HepG2 (cell line): Measurements from ENCODE around the gene DOK5. TPM values are rescaled to one million over a fixed set of nuclear protein-coding genes. Genes with fewer than 3 reads are reported as not detected.

ENCODE experiments used
- ATAC-seq: fragments of 200-7000 bp; cut with Tn5 transposase; 3 replicates; pipeline ENCODE4 v1.9.1; 2020; ENCODE audit warnings: mild to moderate bottlenecking, moderate library complexity
- BruUV-seq: library from RNA; stranded (reverse); fragments of 400-500 nt; replicated peaks from 2 replicates; lab custom pipeline; 2021; lab: Mats Ljungman, UMichigan
- CTCF ChIA-PET: fragments of 300-600 bp; formaldehyde crosslinking; extraction: SDS; loops from one replicate; lab custom pipeline; 2021; ENCODE audit warnings: low total read pairs, inconsistent platforms, low intra/inter-chr PET ratio; lab: Yijun Ruan, JAX
- POLR2A ChIA-PET: fragments of 350-600 bp; sonication (Branson Sonifier 250); formaldehyde crosslinking; loops from one replicate; lab custom pipeline; 2020; ENCODE audit warnings: antibody characterized with exemption, inconsistent platforms; lab: Yijun Ruan, JAX
- DNase-seq: peaks from one replicate; pipeline ENCODE4 v3.0.0-alpha.2; 2015; ENCODE audit warnings: low spot score
- FAIRE-seq: peaks from 3 replicates; lab custom pipeline; 2011; peaks lifted over from hg19 to GRCh38; lab: Jason Lieb, UNC
- H2AFZ ChIP-seq: one replicate; pipeline ENCODE4 v1.6.1; 2011; ENCODE audit warnings: low read length, inconsistent platforms
- H3K27ac ChIP-seq: fragments of 300-600 bp; 3 replicates; pipeline ENCODE4 v1.8.0; 2011; ENCODE audit warnings: mixed run types, mild to moderate bottlenecking, mixed read lengths, low read length, inconsistent platforms; ENCODE audit not compliant: insufficient read depth; ENCODE audit errors: extremely low read length
- H3K27me3 ChIP-seq, 2 experiments: fragments of 200-600 bp in 1 of 2; 2 replicates in 1 of 2; 3 replicates in 1 of 2; pipeline versions ENCODE4 v1.6.0 to v1.8.0; 2011; ENCODE audit warnings: low read length in 2 of 2, mild to moderate bottlenecking in 2 of 2, moderate library complexity in 2 of 2, inconsistent platforms in 1 of 2; ENCODE audit not compliant: insufficient read depth in 2 of 2, control insufficient read depth in 1 of 2
- H3K36me3 ChIP-seq, 2 experiments: fragments of 200-600 bp in 1 of 2; replicated peaks in 1 of 2; 2 replicates in 1 of 2; 3 replicates in 1 of 2; pipeline versions ENCODE4 v1.5.1 to v1.8.0; 2011; ENCODE audit warnings: low read length in 2 of 2, inconsistent platforms in 1 of 2; ENCODE audit not compliant: insufficient read depth in 2 of 2, control insufficient read depth in 1 of 2
- H3K4me1 ChIP-seq: 2 replicates; pipeline ENCODE4 v1.5.1; 2012; ENCODE audit warnings: low read length, inconsistent platforms; ENCODE audit not compliant: insufficient read depth
- H3K4me2 ChIP-seq: 2 replicates; pipeline ENCODE4 v1.6.0; 2011; ENCODE audit warnings: low read depth, low read length, inconsistent platforms
- H3K4me3 ChIP-seq, 3 experiments: fragments of 200-600 bp in 1 of 3; sonication (generic), shearing (Covaris generic) in 1 of 3; replicated peaks in 1 of 3; 2 replicates each; pipeline ENCODE4 v1.5.1; 2011 to 2016; ENCODE audit warnings: low read length in 3 of 3, inconsistent platforms in 2 of 3, low read depth in 2 of 3, mild to moderate bottlenecking in 2 of 3, control low read depth in 1 of 3, mixed read lengths in 1 of 3; ENCODE audit not compliant: insufficient read depth in 1 of 3
- H3K79me2 ChIP-seq: one replicate; pipeline ENCODE4 v1.6.1; 2011; ENCODE audit warnings: low read length, inconsistent platforms; ENCODE audit not compliant: insufficient read depth
- H3K9ac ChIP-seq: 2 replicates; pipeline ENCODE4 v1.6.0; 2011; ENCODE audit warnings: mild to moderate bottlenecking, low read depth, low read length, inconsistent platforms; ENCODE audit not compliant: insufficient read depth
- H3K9me3 ChIP-seq: 2 replicates; pipeline ENCODE4 v1.5.1; 2012; ENCODE audit warnings: mild to moderate bottlenecking, low read length
- H4K20me1 ChIP-seq: 2 replicates; pipeline ENCODE4 v1.6.0; 2011; ENCODE audit warnings: inconsistent platforms, mild to moderate bottlenecking, low read length, moderate library complexity; ENCODE audit not compliant: insufficient read depth
- GLI4 ChIP-seq: sonication (generic); formaldehyde crosslinking; IDR thresholded peaks from 2 replicates; pipeline ENCODE4 v1.5.1; 2020; ENCODE audit warnings: missing genetic modification reagents, mild to moderate bottlenecking, moderate library complexity, borderline replicate concordance
- PRDM10 ChIP-seq: sonication (generic); formaldehyde crosslinking; IDR thresholded peaks from 2 replicates; pipeline ENCODE4 v1.4.0; 2020; ENCODE audit warnings: low read depth, missing genetic modification reagents
- RARG ChIP-seq: sonication (generic); formaldehyde crosslinking; IDR thresholded peaks from 2 replicates; pipeline ENCODE4 v1.4.0; 2020; ENCODE audit warnings: low read depth, mild to moderate bottlenecking, missing genetic modification reagents
- SETDB1 ChIP-seq: sonication (generic); formaldehyde crosslinking; IDR thresholded peaks from 2 replicates; pipeline ENCODE4 v1.5.1; 2020; ENCODE audit warnings: missing genetic modification reagents, mild to moderate bottlenecking, borderline replicate concordance
- ZNF143 ChIP-seq: sonication (generic); formaldehyde crosslinking; IDR thresholded peaks from 2 replicates; pipeline ENCODE4 v1.4.0; 2020; ENCODE audit warnings: missing genetic modification reagents
- ZNF274 ChIP-seq: sonication (generic); formaldehyde crosslinking; IDR thresholded peaks from 2 replicates; pipeline ENCODE4 v1.5.1; 2020; ENCODE audit warnings: mild to moderate bottlenecking, missing genetic modification reagents
- ZNF333 ChIP-seq: sonication (generic); formaldehyde crosslinking; IDR thresholded peaks from 2 replicates; pipeline ENCODE4 v1.4.0; 2020; ENCODE audit warnings: mild to moderate bottlenecking, missing genetic modification reagents, borderline replicate concordance
- ZNF687 ChIP-seq: sonication (generic); formaldehyde crosslinking; IDR thresholded peaks from 2 replicates; pipeline ENCODE4 v1.5.1; 2020; ENCODE audit warnings: mild to moderate bottlenecking, missing genetic modification reagents, moderate library complexity
- WGBS: methylation state at CpG from one replicate; pipeline ENCODE4 v1.1.6; 2017; ENCODE audit warnings: low lambda C conversion rate; 5-methylcytosine and 5-hydroxymethylcytosine counted together
- in situ Hi-C: cut with HindIII; loops from 2 replicates; pipeline ENCODE4 v1.10.0; 2017; ENCODE audit warnings: low pct_unique_long_range_greater_than_20kb; ENCODE audit not compliant: extremely low pct_ligation_motif_present
- intact Hi-C: fragments of 100-400 bp; cut with micrococcal nuclease; formaldehyde crosslinking; loops from one replicate; pipeline ENCODE4 v1.10.0; 2022; ENCODE audit not compliant: unreplicated experiment
- polyA plus RNA-seq, 8 experiments: library from polyadenylated mRNA; depleted of rRNA in 3 of 8; stranded (reverse) in 7 of 8; unstranded in 1 of 8; fragments of >200 nt; fragmentation: Illumina TruSeq in 4 of 8; extraction: Trizol in 4 of 8; gene quantifications; 2 replicates each; pipeline versions ENCODE4 v1.2.1 to v1.2.3, GENCODE V29; 2011 to 2016; ENCODE audit warnings: low read depth in 4 of 8, missing spikeins in 1 of 8, mixed read lengths in 1 of 8; ENCODE audit not compliant: insufficient read depth in 1 of 8
- total RNA-seq, 5 experiments: library from RNA; depleted of rRNA; stranded (reverse); fragments of >200 nt; fragmentation: Illumina TruSeq; extraction: Trizol; gene quantifications; 2 replicates each; pipeline ENCODE4 v1.2.3, GENCODE V29; 2016; ENCODE audit warnings: low read depth in 1 of 5
- TF ChIP-seq, protein P1 (sequence below), 2 experiments: sonication (generic) in 1 of 2; formaldehyde crosslinking in 1 of 2; IDR thresholded peaks; 2 replicates each; pipeline versions ENCODE4 v1.6.1 to v1.9.0; 2014 to 2022; ENCODE audit warnings: antibody characterized with exemption in 1 of 2, borderline replicate concordance in 1 of 2, inconsistent platforms in 1 of 2, low read depth in 1 of 2, missing genetic modification reagents in 1 of 2

Gene DOK5
- total and polyA plus RNA-seq, 2 of the 13 experiments (the other 11 are each of a cell fraction or from before 2014, with no cell fraction given), result not detected

DNA sequence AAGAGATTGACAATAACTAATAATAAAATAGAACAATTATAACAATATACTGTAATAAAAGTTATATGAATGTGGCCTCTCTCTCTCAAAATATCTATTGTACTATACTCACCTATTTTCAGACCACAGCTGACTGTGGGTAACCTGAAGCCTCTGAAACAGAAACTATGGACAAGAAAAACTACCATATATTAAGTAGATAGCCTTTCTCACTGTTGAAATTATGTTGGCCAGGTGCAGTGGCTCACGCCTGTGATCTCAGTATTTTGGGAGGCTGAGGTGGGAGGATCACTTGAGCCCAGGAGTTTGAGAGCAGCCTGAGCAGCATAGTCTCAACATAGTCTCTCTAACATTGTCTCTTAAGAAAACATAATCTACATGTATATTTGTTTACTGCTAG lies 89.9 kb downstream of the DOK5 start:
- WGBS, result 24% methylated on average over 1 of the region's 1 CpG
- intact Hi-C loops, result no loop called here
- Histone ChIP-seq H3K9me3 (no peaks in the 10 kb centered on the region), H3K27ac (no peak overlapping the region), H3K79me2 (no peaks in the 10 kb centered on the region), H3K4me3 (no peak overlapping the region), H3K36me3 (no peaks in the 10 kb centered on the region), H4K20me1 (no peaks in the 10 kb centered on the region), H3K4me1 (no peaks in the 10 kb centered on the region), H3K27me3 (no peaks in the 10 kb centered on the region), H2AFZ (no peak overlapping the region), H3K9ac (no peak overlapping the region), H3K4me2 (no peak overlapping the region)
- CTCF ChIA-PET, result no interaction called here
- FAIRE-seq (no peak), ATAC-seq (no peak), DNase-seq (no peak)
- POLR2A ChIA-PET, result no interaction called here
- in situ Hi-C loops, result no loop called here
- BruUV-seq, result no TSS peak
- no peak for TF ChIP-seq ZNF333
- TF ChIP-seq PRDM10 (CRISPR knock-in tag), result no peak
- TF ChIP-seq GLI4 (CRISPR knock-in tag), result no peak
- no peak for TF ChIP-seq ZNF143 (CRISPR knock-in tag)
- TF ChIP-seq ZNF687 (CRISPR knock-in tag), result no peak
- no peak for TF ChIP-seq RARG (CRISPR knock-in tag)
- no peak for TF ChIP-seq SETDB1 (CRISPR knock-in tag)
- TF ChIP-seq ZNF274 (CRISPR knock-in tag), result no peak
- TF ChIP-seq, protein P1, sequence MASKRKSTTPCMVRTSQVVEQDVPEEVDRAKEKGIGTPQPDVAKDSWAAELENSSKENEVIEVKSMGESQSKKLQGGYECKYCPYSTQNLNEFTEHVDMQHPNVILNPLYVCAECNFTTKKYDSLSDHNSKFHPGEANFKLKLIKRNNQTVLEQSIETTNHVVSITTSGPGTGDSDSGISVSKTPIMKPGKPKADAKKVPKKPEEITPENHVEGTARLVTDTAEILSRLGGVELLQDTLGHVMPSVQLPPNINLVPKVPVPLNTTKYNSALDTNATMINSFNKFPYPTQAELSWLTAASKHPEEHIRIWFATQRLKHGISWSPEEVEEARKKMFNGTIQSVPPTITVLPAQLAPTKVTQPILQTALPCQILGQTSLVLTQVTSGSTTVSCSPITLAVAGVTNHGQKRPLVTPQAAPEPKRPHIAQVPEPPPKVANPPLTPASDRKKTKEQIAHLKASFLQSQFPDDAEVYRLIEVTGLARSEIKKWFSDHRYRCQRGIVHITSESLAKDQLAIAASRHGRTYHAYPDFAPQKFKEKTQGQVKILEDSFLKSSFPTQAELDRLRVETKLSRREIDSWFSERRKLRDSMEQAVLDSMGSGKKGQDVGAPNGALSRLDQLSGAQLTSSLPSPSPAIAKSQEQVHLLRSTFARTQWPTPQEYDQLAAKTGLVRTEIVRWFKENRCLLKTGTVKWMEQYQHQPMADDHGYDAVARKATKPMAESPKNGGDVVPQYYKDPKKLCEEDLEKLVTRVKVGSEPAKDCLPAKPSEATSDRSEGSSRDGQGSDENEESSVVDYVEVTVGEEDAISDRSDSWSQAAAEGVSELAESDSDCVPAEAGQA (IDR thresholded peaks at IDR 0.05; ENCODE audit: low read depth), result no peak
- TF ChIP-seq, protein P1 (CRISPR knock-in tag; IDR thresholded peaks at IDR 0.05; ENCODE audit: borderline replicate concordance), result no peak
